GM12878 (cell line): ENCODE results near the gene SP3.

Experiments used
- ATF3 ChIP-seq: IDR thresholded peaks from 2 replicates; pipeline ENCODE4 v1.6.1; 2011; ENCODE audit warnings: low read depth, mild to moderate bottlenecking, low read length, moderate library complexity, borderline replicate concordance; ENCODE audit errors: extremely low read depth
- CBX3 ChIP-seq: fragments of 200-600 bp; sonication (generic); IDR thresholded peaks from 2 replicates; pipeline ENCODE4 v1.6.1; 2016; ENCODE audit warnings: low read depth, borderline replicate concordance
- CHD1 ChIP-seq: IDR thresholded peaks from 2 replicates; pipeline ENCODE4 v1.6.1; 2012; ENCODE audit warnings: low read depth, low read length, improper control_type of control experiment
- EZH2 ChIP-seq: IDR thresholded peaks from 2 replicates; pipeline ENCODE4 v1.6.1; 2012; ENCODE audit warnings: low read depth, mild to moderate bottlenecking, control low read depth, inconsistent platforms, low read length, borderline replicate concordance; ENCODE audit not compliant: control insufficient read depth
- MAX ChIP-seq: IDR thresholded peaks from 2 replicates; pipeline ENCODE4 v1.6.1; 2012; ENCODE audit warnings: low read depth, low read length, improper control_type of control experiment
- MEF2B ChIP-seq: fragments of 450-650 bp; IDR thresholded peaks from 2 replicates; pipeline ENCODE4 v1.6.1; 2018; ENCODE audit warnings: mild to moderate bottlenecking, moderate library complexity; ENCODE audit not compliant: partially characterized antibody, poor library complexity, severe bottlenecking
- NR2C2 ChIP-seq: IDR thresholded peaks from 2 replicates; pipeline ENCODE4 v1.6.1; 2011; ENCODE audit warnings: borderline replicate concordance, low read depth; ENCODE audit not compliant: control insufficient read depth, insufficient read length
- POLR2A ChIP-seq: IDR thresholded peaks from 2 replicates; pipeline ENCODE4 v1.6.1; 2011; ENCODE audit warnings: low read depth, mild to moderate bottlenecking, low read length
- RELA ChIP-seq: fragments of 450-650 bp; IDR thresholded peaks from 2 replicates; pipeline ENCODE4 v1.8.0; 2014; ENCODE audit warnings: borderline replicate concordance; ENCODE audit not compliant: partially characterized antibody
- REST ChIP-seq: IDR thresholded peaks from 2 replicates; pipeline ENCODE4 v1.6.1; 2012; ENCODE audit warnings: mild to moderate bottlenecking, low read depth, low read length
- SKIL ChIP-seq: fragments of 450-650 bp; IDR thresholded peaks from 2 replicates; pipeline ENCODE4 v1.6.1; 2017; ENCODE audit warnings: mild to moderate bottlenecking, low read depth, inconsistent platforms; ENCODE audit not compliant: poor library complexity, severe bottlenecking
- USF2 ChIP-seq: IDR thresholded peaks from 2 replicates; pipeline ENCODE4 v1.6.1; 2011; ENCODE audit warnings: low read depth, low read length, improper control_type of control experiment, borderline replicate concordance

- TF ChIP-seq USF2 (no peak), NR2C2 (no peak), ATF3 (no peak), CHD1 (no peak), SKIL (no peak), MAX (no peak), MEF2B (no peak), REST (no peak), RELA (no peak), EZH2 (no peak), POLR2A (no peak), CBX3 (no peak)
Measured at GRCh38 chr2:173957517-173957916, 7.7 kb downstream of the SP3 start.
